Endothelial cell (in vitro differentiated cells): ENCODE data around the gene HAGHL. TPM values are rescaled to one million over a fixed set of nuclear protein-coding genes. Genes with fewer than 3 reads are reported as not detected.

Source experiments
- DNase-seq: peaks from one replicate; pipeline ENCODE4 v3.0.0; 2021; ENCODE audit warnings: low spot score
- H3K27ac Mint-ChIP-seq: one replicate; pipeline ENCODE4 v1.8.0; 2021; ENCODE audit warnings: mixed read lengths, inconsistent platforms; ENCODE audit not compliant: unreplicated experiment
- H3K27me3 Mint-ChIP-seq: one replicate; pipeline ENCODE4 v1.8.0; 2021; ENCODE audit warnings: mild to moderate bottlenecking, moderate library complexity, mixed read lengths, inconsistent platforms; ENCODE audit not compliant: unreplicated experiment
- H3K36me3 Mint-ChIP-seq: one replicate; pipeline ENCODE4 v1.8.0; 2021; ENCODE audit warnings: mild to moderate bottlenecking, low read depth, mixed read lengths, inconsistent platforms; ENCODE audit not compliant: unreplicated experiment
- H3K4me1 Mint-ChIP-seq: one replicate; pipeline ENCODE4 v1.8.0; 2021; ENCODE audit warnings: mild to moderate bottlenecking, mixed read lengths, inconsistent platforms; ENCODE audit not compliant: unreplicated experiment
- H3K4me3 Mint-ChIP-seq: one replicate; pipeline ENCODE4 v1.8.0; 2021; ENCODE audit warnings: mild to moderate bottlenecking, mixed read lengths, inconsistent platforms; ENCODE audit not compliant: unreplicated experiment
- H3K9me3 Mint-ChIP-seq: one replicate; pipeline ENCODE4 v1.8.0; 2021; ENCODE audit warnings: mixed read lengths, inconsistent platforms; ENCODE audit not compliant: unreplicated experiment
- CTCF ChIP-seq: fragments of 200-600 bp; sonication (generic); IDR thresholded peaks from one replicate; pipeline ENCODE4 v1.5.0; 2021; ENCODE audit warnings: antibody characterized with exemption; ENCODE audit not compliant: unreplicated experiment
- total RNA-seq: library from RNA; stranded (reverse); fragmentation: NEBNext Ultra II Directional; extraction: Animal tissue kit (Norgen Biotek cat#: 25700); gene quantifications from one replicate; pipeline ENCODE4 v1.2.1, GENCODE V29; 2021; ENCODE audit not compliant: unreplicated experiment

Gene HAGHL
- total RNA-seq, 1 donor from 2014 or later, result 1.5 TPM

GRCh38 chr16:735982-736453, 9.1 kb downstream of the HAGHL start:
- no peak for DNase-seq
- peaks cover 8% of the 10 kb centered on the region for H3K27me3 Mint-ChIP-seq
- no peaks in the 10 kb centered on the region for H3K9me3 Mint-ChIP-seq
- no peak for TF ChIP-seq CTCF
- no peak overlapping the region for H3K4me3 Mint-ChIP-seq
- peaks cover 19% of the 10 kb centered on the region for H3K36me3 Mint-ChIP-seq
- H3K4me1 Mint-ChIP-seq, result peaks cover 23% of the 10 kb centered on the region
- no peak overlapping the region for H3K27ac Mint-ChIP-seq

- DNase-seq, result no peak
- H3K4me1 Mint-ChIP-seq, result peaks cover 23% of the 10 kb centered on the region
- H3K9me3 Mint-ChIP-seq, result no peaks in the 10 kb centered on the region
- peaks cover 18% of the 10 kb centered on the region for H3K36me3 Mint-ChIP-seq
- no peak overlapping the region for H3K4me3 Mint-ChIP-seq
- H3K27me3 Mint-ChIP-seq, result peaks cover 8% of the 10 kb centered on the region
- no peak overlapping the region for H3K27ac Mint-ChIP-seq
- TF ChIP-seq CTCF, result no peak
Measured at GRCh38 chr16:736936-737481, 10.1 kb downstream of the HAGHL start.

GRCh38 chr16:739560-740458, 12.9 kb downstream of the HAGHL start:
- H3K4me1 Mint-ChIP-seq, result peaks cover 23% of the 10 kb centered on the region
- no peaks in the 10 kb centered on the region for H3K9me3 Mint-ChIP-seq
- H3K4me3 Mint-ChIP-seq, result peak overlapping the region; percentile 85
- H3K36me3 Mint-ChIP-seq, result peaks cover 10% of the 10 kb centered on the region
- no peak for DNase-seq
- peak overlapping the region; percentile 36 for H3K27ac Mint-ChIP-seq
- TF ChIP-seq CTCF, result no peak
- peaks cover 6% of the 10 kb centered on the region for H3K27me3 Mint-ChIP-seq

- Mint-ChIP-seq H3K4me3 (peak overlapping the region; percentile 85), H3K36me3 (peaks cover 6% of the 10 kb centered on the region), H3K4me1 (peaks cover 23% of the 10 kb centered on the region), H3K9me3 (no peaks in the 10 kb centered on the region), H3K27me3 (peaks cover 4% of the 10 kb centered on the region), H3K27ac (no peak overlapping the region)
- TF ChIP-seq CTCF, result no peak
- no peak for DNase-seq
Measured at GRCh38 chr16:740459-740763, 13.5 kb downstream of the HAGHL start.
